Measurements from ENCODE around the gene TBX18. TPM values are rescaled to one million over a fixed set of nuclear protein-coding genes. Genes with fewer than 3 reads are reported as not detected.

TBX18 gene
- total and polyA plus RNA-seq, 4 donors = 0.10 to 0.59 (median 0.19) TPM; not detected in 1

- no peak for TF ChIP-seq REST (IDR thresholded peaks at IDR 0.05)
- no peak for TF ChIP-seq EGR1 (IDR thresholded peaks at IDR 0.05; ENCODE audit: low read depth in 2 of 2)
- no peak for TF ChIP-seq NR2F2 (IDR thresholded peaks at IDR 0.05)
- TF ChIP-seq FOXA2 (IDR thresholded peaks at IDR 0.05) = no peak
Measured at GRCh38 chr6:84643778-84644177, 120.6 kb downstream of the TBX18 start (continued).

GRCh38 chr6:84641076-84641475, 123.3 kb downstream of the TBX18 start:
- WGBS = 42% methylated on average over 4 of the region's 4 CpGs
- H3K9me3 ChIP-seq (ENCODE audit: control insufficient read depth in 4 of 4, low read length in 3 of 4) = no peaks in the 10 kb centered on the region
- H3K4me1 ChIP-seq (ENCODE audit: control insufficient read depth in 4 of 4, insufficient read depth in 4 of 4, low read length in 3 of 4) = no peaks in the 10 kb centered on the region
- no peaks in the 10 kb centered on the region for H3K36me3 ChIP-seq (ENCODE audit: control insufficient read depth in 4 of 4, insufficient read depth in 3 of 4, low read depth in 1 of 4, low read length in 3 of 4)
- H3K9ac ChIP-seq (ENCODE audit: low read depth in 1 of 2, low read length in 2 of 2) = no peak overlapping the region
- TF ChIP-seq GABPA (IDR thresholded peaks at IDR 0.05 in 1 of 2, conservative IDR thresholded peaks at IDR 0.05 in 1 of 2) = no peak
- no peak for TF ChIP-seq YY1 (IDR thresholded peaks at IDR 0.05)
- TF ChIP-seq CTCF (IDR thresholded peaks at IDR 0.05; ENCODE audit: low read depth, low read length, missing input control) = no peak
- TF ChIP-seq HNF4A (conservative IDR thresholded peaks at IDR 0.05) = no peak
- TF ChIP-seq ZBTB33 (IDR thresholded peaks at IDR 0.05) = no peak
- no peak for TF ChIP-seq MAX (IDR thresholded peaks at IDR 0.05)
- TF ChIP-seq REST (IDR thresholded peaks at IDR 0.05) = no peak
- TF ChIP-seq JUND (IDR thresholded peaks at IDR 0.05) = no peak
- TF ChIP-seq FOXA1 (IDR thresholded peaks at IDR 0.05) = no peak
- DNase-seq (ENCODE audit: low spot score) = no peak
- H3K27ac ChIP-seq (ENCODE audit: low read depth in 1 of 2, low read length in 2 of 2) = no peak overlapping the region
- no peak overlapping the region for H3K4me3 ChIP-seq (ENCODE audit: low read depth in 1 of 3, low read length in 3 of 3)
- H3K27me3 ChIP-seq (ENCODE audit: control insufficient read depth in 4 of 4, insufficient read depth in 4 of 4, low read length in 3 of 4) = no peaks in the 10 kb centered on the region
